HepG2 (cell line): ENCODE measurements around the gene LAMP2. TPM values are rescaled to one million over a fixed set of nuclear protein-coding genes. Genes with fewer than 3 reads are reported as not detected.

Source experiments
- HOXD1 ChIP-seq: sonication (generic); formaldehyde crosslinking; IDR thresholded peaks from 2 replicates; pipeline ENCODE4 v1.5.0; 2020; ENCODE audit warnings: missing genetic modification reagents
- KAT8 ChIP-seq: IDR thresholded peaks from 2 replicates; pipeline ENCODE4 v1.6.1; 2016; ENCODE audit warnings: missing genetic modification reagents, missing compliant biosample characterization
- KLF9 ChIP-seq: IDR thresholded peaks from 2 replicates; pipeline ENCODE4 v1.6.1; 2016; ENCODE audit warnings: low read depth
- NONO ChIP-seq, 2 experiments: fragments of 450-650 bp in 1 of 2; sonication (generic) in 1 of 2; formaldehyde crosslinking in 1 of 2; IDR thresholded peaks in 1 of 2; conservative IDR thresholded peaks in 1 of 2; 2 replicates each; pipeline versions ENCODE4 v1.6.1 to v1.8.0; 2017 to 2022; ENCODE audit warnings: mild to moderate bottlenecking in 1 of 2, missing genetic modification reagents in 1 of 2, moderate library complexity in 1 of 2
- SNAPC2 ChIP-seq: sonication (generic); formaldehyde crosslinking; IDR thresholded peaks from 2 replicates; pipeline ENCODE4 v1.8.1; 2022; ENCODE audit warnings: mild to moderate bottlenecking, missing genetic modification reagents
- ZBTB37 ChIP-seq: sonication (generic); formaldehyde crosslinking; IDR thresholded peaks from 2 replicates; pipeline ENCODE4 v1.4.0; 2020; ENCODE audit warnings: mild to moderate bottlenecking, missing genetic modification reagents
- ZNF7 ChIP-seq: IDR thresholded peaks from 2 replicates; pipeline ENCODE4 v1.6.1; 2016; ENCODE audit warnings: missing biosample characterization, missing genetic modification reagents
- polyA plus RNA-seq, 8 experiments: library from polyadenylated mRNA; depleted of rRNA in 3 of 8; stranded (reverse) in 7 of 8; unstranded in 1 of 8; fragments of >200 nt; fragmentation: Illumina TruSeq in 4 of 8; extraction: Trizol in 4 of 8; gene quantifications; 2 replicates each; pipeline versions ENCODE4 v1.2.1 to v1.2.3, GENCODE V29; 2011 to 2016; ENCODE audit warnings: low read depth in 4 of 8, missing spikeins in 1 of 8, mixed read lengths in 1 of 8; ENCODE audit not compliant: insufficient read depth in 1 of 8
- total RNA-seq, 5 experiments: library from RNA; depleted of rRNA; stranded (reverse); fragments of >200 nt; fragmentation: Illumina TruSeq; extraction: Trizol; gene quantifications; 2 replicates each; pipeline ENCODE4 v1.2.3, GENCODE V29; 2016; ENCODE audit warnings: low read depth in 1 of 5
- TF ChIP-seq, protein P1 (sequence below): sonication (generic); formaldehyde crosslinking; IDR thresholded peaks from 2 replicates; pipeline ENCODE4 v1.4.0; 2020; ENCODE audit warnings: low read depth, mild to moderate bottlenecking, missing genetic modification reagents
- TF ChIP-seq, protein P2 (sequence below): IDR thresholded peaks from 2 replicates; pipeline ENCODE4 v1.6.1; 2012; ENCODE audit warnings: low read depth, low read length, improper control_type of control experiment
- TF ChIP-seq, protein P3 (sequence below): fragments of 450-650 bp; IDR thresholded peaks from 2 replicates; pipeline ENCODE4 v1.6.1; 2017; ENCODE audit warnings: mild to moderate bottlenecking

LAMP2 gene
- total and polyA plus RNA-seq, 2 of the 13 experiments (the other 11 are each of a cell fraction or from before 2014, with no cell fraction given): 127 to 170 TPM

DNA sequence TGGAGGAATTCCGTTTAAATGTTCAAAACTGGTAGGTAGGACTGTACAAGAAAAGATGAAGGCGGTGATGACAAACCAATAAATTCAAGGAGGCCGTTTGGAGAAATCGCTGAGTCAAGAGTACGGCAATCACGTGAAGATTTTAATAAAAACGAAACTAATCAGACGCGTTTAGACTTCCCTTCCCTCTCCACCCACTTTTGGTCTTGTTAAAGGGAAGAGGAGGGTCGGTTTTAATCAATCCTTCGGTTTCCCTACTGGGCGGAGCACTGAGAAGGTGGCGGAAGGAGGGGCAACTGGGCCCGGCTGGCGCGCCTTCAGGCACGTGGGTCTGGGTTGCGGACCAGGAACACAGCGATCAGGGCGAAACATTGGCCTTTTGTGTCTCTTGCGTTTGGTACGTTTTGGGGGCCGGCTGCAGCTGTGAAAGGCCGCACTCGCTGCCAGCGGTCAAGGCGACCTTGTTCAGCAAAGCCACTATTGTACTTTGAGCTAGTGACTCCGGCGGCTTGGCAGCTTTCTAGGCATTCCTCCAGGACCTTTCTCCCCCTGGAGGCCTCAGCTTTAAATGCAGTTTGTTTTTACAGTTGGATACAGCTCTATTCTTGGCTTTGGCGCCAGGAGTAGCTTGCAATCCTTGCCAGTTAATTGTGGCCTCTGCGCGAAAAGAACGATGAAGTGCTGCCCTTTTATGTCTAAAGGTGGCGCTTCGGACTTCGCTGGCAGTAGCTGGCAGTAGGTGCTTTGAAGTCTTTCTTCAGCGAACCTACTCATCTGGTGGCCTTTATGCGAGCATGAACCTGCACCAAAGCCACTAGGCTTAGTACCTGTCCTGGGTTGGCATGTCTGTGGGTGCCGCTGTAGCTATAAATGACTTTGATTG is 16.8 kb upstream of the LAMP2 start (continued):
- TF ChIP-seq SNAPC2 (CRISPR knock-in tag) (0 out of 2 replicates have a peak, but pooled peaks have one; percentile 43), NONO (IDR thresholded peaks at IDR 0.05) (no peak), NONO (CRISPR knock-in tag; conservative IDR thresholded peaks at IDR 0.05) (0 out of 2 replicates have a peak, but pooled peaks have one; percentile 48), ZNF7 (CRISPR knock-in tag) (no peak), HOXD1 (CRISPR knock-in tag) (0 out of 2 replicates have a peak, but pooled peaks have one; percentile 27), ZBTB37 (peak; percentile 87), KAT8 (peak; percentile 61; the same call in 1 of the 2 replicates), KLF9 (no peak)
- TF ChIP-seq, protein P1, sequence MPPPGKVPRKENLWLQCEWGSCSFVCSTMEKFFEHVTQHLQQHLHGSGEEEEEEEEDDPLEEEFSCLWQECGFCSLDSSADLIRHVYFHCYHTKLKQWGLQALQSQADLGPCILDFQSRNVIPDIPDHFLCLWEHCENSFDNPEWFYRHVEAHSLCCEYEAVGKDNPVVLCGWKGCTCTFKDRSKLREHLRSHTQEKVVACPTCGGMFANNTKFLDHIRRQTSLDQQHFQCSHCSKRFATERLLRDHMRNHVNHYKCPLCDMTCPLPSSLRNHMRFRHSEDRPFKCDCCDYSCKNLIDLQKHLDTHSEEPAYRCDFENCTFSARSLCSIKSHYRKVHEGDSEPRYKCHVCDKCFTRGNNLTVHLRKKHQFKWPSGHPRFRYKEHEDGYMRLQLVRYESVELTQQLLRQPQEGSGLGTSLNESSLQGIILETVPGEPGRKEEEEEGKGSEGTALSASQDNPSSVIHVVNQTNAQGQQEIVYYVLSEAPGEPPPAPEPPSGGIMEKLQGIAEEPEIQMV (CRISPR knock-in tag): no peak
- TF ChIP-seq, protein P2, sequence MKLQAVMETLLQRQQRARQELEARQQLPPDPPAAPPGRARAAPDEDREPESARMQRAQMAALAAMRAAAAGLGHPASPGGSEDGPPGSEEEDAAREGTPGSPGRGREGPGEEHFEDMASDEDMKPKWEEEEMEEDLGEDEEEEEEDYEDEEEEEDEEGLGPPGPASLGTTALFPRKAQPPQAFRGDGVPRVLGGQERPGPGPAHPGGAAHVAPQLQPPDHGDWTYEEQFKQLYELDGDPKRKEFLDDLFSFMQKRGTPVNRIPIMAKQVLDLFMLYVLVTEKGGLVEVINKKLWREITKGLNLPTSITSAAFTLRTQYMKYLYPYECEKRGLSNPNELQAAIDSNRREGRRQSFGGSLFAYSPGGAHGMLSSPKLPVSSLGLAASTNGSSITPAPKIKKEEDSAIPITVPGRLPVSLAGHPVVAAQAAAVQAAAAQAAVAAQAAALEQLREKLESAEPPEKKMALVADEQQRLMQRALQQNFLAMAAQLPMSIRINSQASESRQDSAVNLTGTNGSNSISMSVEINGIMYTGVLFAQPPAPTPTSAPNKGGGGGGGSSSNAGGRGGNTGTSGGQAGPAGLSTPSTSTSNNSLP: 0 out of 2 replicates have a peak, but pooled peaks have one; percentile 11
- TF ChIP-seq, protein P3, sequence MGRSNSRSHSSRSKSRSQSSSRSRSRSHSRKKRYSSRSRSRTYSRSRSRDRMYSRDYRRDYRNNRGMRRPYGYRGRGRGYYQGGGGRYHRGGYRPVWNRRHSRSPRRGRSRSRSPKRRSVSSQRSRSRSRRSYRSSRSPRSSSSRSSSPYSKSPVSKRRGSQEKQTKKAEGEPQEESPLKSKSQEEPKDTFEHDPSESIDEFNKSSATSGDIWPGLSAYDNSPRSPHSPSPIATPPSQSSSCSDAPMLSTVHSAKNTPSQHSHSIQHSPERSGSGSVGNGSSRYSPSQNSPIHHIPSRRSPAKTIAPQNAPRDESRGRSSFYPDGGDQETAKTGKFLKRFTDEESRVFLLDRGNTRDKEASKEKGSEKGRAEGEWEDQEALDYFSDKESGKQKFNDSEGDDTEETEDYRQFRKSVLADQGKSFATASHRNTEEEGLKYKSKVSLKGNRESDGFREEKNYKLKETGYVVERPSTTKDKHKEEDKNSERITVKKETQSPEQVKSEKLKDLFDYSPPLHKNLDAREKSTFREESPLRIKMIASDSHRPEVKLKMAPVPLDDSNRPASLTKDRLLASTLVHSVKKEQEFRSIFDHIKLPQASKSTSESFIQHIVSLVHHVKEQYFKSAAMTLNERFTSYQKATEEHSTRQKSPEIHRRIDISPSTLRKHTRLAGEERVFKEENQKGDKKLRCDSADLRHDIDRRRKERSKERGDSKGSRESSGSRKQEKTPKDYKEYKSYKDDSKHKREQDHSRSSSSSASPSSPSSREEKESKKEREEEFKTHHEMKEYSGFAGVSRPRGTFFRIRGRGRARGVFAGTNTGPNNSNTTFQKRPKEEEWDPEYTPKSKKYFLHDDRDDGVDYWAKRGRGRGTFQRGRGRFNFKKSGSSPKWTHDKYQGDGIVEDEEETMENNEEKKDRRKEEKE: no peak
- TF ChIP-seq, all 625 proteins: peak for 142
